Transverse colon (tissue), 4 donors: ENCODE results near the gene SPAG6.

Experiments used
- EP300 ChIP-seq: sonication (generic); formaldehyde crosslinking; IDR thresholded peaks from one replicate; pipeline ENCODE4 v1.6.1; 2017; ENCODE audit warnings: antibody characterized with exemption, low read depth
- POLR2A ChIP-seq: fragments of 450-650 bp; IDR thresholded peaks from one replicate; pipeline ENCODE4 v1.6.1; 2016; ENCODE audit warnings: antibody characterized with exemption, mild to moderate bottlenecking, moderate library complexity
- POLR2AphosphoS5 ChIP-seq, 3 donors: sonication (generic); formaldehyde crosslinking; IDR thresholded peaks; one replicate each; pipeline ENCODE4 v1.6.1; 2016; ENCODE audit warnings: antibody characterized with exemption in 3 of 3
- TF ChIP-seq, protein P1 (sequence below), 5 experiments: fragments of 200-600 bp in 3 of 5; fragments of 450-650 bp in 2 of 5; sonication (generic) in 3 of 5; IDR thresholded peaks; 1 replicate in 2 of 5; 2 replicates in 3 of 5; pipeline ENCODE4 v1.5.1; 2016 to 2017; ENCODE audit warnings: antibody characterized with exemption in 5 of 5, inconsistent platforms in 3 of 5, mild to moderate bottlenecking in 2 of 5, moderate library complexity in 1 of 5

DNA sequence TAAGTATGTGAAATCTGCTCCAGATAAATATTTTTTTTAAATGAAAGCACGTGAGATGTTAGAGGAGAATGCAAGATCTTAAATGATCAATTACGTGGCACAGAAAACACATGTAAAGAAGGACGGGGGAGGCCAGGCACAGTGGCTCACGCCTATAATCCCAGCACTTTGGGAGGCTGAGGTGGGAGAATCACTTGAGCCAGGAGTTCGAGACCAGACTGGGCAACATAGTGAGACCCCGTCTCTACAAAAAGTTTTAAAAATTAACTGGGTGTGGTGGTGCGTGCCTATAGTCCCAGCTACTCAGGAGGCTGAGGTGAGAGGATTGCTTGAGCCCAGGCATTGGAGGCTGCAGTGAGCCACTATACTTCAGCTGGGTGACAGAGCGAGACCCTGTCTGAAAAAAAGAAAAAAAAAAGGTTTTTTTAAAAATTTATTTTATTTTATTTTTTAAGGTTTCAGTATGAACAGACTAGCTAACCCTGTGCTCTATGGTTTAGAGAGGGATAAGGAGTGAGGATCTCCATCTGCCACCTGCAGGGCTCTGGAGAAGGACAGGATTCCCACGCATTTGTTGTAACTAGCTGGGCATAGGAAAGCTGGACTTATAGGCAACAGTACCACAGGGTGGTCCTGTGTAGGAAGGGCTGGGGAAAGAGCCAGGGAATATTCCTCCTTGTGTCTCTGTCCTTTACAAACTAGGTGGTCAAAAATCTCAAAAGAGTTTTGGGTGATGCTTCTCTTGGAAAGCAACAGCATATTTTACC is 113.2 kb downstream of the SPAG6 start:
- TF ChIP-seq, protein P1, sequence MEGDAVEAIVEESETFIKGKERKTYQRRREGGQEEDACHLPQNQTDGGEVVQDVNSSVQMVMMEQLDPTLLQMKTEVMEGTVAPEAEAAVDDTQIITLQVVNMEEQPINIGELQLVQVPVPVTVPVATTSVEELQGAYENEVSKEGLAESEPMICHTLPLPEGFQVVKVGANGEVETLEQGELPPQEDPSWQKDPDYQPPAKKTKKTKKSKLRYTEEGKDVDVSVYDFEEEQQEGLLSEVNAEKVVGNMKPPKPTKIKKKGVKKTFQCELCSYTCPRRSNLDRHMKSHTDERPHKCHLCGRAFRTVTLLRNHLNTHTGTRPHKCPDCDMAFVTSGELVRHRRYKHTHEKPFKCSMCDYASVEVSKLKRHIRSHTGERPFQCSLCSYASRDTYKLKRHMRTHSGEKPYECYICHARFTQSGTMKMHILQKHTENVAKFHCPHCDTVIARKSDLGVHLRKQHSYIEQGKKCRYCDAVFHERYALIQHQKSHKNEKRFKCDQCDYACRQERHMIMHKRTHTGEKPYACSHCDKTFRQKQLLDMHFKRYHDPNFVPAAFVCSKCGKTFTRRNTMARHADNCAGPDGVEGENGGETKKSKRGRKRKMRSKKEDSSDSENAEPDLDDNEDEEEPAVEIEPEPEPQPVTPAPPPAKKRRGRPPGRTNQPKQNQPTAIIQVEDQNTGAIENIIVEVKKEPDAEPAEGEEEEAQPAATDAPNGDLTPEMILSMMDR (IDR thresholded peaks at IDR 0.05): no peak
- TF ChIP-seq POLR2A (no peak), EP300 (no peak), POLR2AphosphoS5 (IDR thresholded peaks at IDR 0.05) (no peak)
